Thymus (tissue), 2 donors: Measurements from ENCODE around the gene DNAJB1. TPM values are rescaled to one million over a fixed set of nuclear protein-coding genes. Genes with fewer than 3 reads are reported as not detected.

Source experiments
- polyA plus RNA-seq: library from polyadenylated mRNA; stranded (reverse); fragments of 200-250 nt; gene quantifications from one replicate; pipeline ENCODE4 v1.2.3, GENCODE V29; 2013
- total RNA-seq: library from RNA; stranded (reverse); fragments of 120-200 nt; gene quantifications from one replicate; pipeline ENCODE4 v1.2.4, GENCODE V29; 2013
- donor health status: healthy.

The DNAJB1 gene
- total and polyA plus RNA-seq, 2 donors: 65.0 to 70.7 TPM

Other genes starting within 250 kb of the DNAJB1 start
- gene ADGRE5, start 137.0 kb downstream of the DNAJB1 start, total RNA-seq: 19.5 TPM
- 38.7 TPM for gene ADGRE5, start 137.0 kb downstream of the DNAJB1 start, polyA plus RNA-seq
- gene DDX39A, start 99.1 kb downstream of the DNAJB1 start, total RNA-seq: 133 TPM
- gene DDX39A, start 99.1 kb downstream of the DNAJB1 start, polyA plus RNA-seq: 197 TPM
- 64.6 TPM for gene PKN1, start 85.1 kb downstream of the DNAJB1 start, total RNA-seq
- 86.4 TPM for gene PKN1, start 85.1 kb downstream of the DNAJB1 start, polyA plus RNA-seq
- gene PTGER1, start 43.0 kb downstream of the DNAJB1 start, total RNA-seq: not detected
- gene PTGER1, start 43.0 kb downstream of the DNAJB1 start, polyA plus RNA-seq: 0.11 TPM
- 63.1 TPM for gene GIPC1, start 22.3 kb downstream of the DNAJB1 start, total RNA-seq
- 58.5 TPM for gene GIPC1, start 22.3 kb downstream of the DNAJB1 start, polyA plus RNA-seq
- gene TECR, start 11.2 kb upstream of the DNAJB1 start, total RNA-seq: 51.3 TPM
- 143 TPM for gene TECR, start 11.2 kb upstream of the DNAJB1 start, polyA plus RNA-seq
- gene NDUFB7, start 53.7 kb upstream of the DNAJB1 start, total RNA-seq: 255 TPM
- 216 TPM for gene NDUFB7, start 53.7 kb upstream of the DNAJB1 start, polyA plus RNA-seq
- 1.2 TPM for gene CLEC17A, start 64.7 kb upstream of the DNAJB1 start, total RNA-seq
- gene CLEC17A, start 64.7 kb upstream of the DNAJB1 start, polyA plus RNA-seq: 2.3 TPM
- 0.33 TPM for gene ADGRE3, start 156.4 kb upstream of the DNAJB1 start, total RNA-seq
- gene ADGRE3, start 156.4 kb upstream of the DNAJB1 start, polyA plus RNA-seq: 0.09 TPM
- 6.8 TPM for gene ZNF333, start 171.7 kb upstream of the DNAJB1 start, total RNA-seq
- 14.5 TPM for gene ZNF333, start 171.7 kb upstream of the DNAJB1 start, polyA plus RNA-seq